ENCODE results near the gene CORO2B.

DNA sequence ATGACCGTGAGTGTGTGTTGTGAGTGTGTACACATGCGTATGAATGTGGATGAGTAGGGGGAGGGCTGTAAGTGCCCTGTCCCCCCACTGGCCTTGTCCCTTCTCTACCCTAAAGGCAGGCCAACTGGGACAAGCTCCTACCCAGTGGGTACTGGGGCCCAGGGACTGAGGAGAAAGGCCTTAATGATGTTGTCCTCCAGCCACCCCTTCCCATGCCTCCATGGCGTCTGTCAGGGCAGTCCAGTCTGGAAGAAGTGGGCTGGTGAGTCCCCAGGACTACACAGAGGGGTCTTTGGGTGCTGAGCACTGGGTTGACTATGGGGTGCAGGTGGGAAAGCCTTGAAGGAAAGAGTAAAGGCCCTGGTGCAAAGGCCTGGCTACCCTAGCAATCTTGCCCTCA is 16.9 kb upstream of the CORO2B start:
- TF ChIP-seq, protein P1, sequence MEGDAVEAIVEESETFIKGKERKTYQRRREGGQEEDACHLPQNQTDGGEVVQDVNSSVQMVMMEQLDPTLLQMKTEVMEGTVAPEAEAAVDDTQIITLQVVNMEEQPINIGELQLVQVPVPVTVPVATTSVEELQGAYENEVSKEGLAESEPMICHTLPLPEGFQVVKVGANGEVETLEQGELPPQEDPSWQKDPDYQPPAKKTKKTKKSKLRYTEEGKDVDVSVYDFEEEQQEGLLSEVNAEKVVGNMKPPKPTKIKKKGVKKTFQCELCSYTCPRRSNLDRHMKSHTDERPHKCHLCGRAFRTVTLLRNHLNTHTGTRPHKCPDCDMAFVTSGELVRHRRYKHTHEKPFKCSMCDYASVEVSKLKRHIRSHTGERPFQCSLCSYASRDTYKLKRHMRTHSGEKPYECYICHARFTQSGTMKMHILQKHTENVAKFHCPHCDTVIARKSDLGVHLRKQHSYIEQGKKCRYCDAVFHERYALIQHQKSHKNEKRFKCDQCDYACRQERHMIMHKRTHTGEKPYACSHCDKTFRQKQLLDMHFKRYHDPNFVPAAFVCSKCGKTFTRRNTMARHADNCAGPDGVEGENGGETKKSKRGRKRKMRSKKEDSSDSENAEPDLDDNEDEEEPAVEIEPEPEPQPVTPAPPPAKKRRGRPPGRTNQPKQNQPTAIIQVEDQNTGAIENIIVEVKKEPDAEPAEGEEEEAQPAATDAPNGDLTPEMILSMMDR (IDR thresholded peaks at IDR 0.05) = no peak
- TF ChIP-seq POLR2A (IDR thresholded peaks at IDR 0.05) = no peak

All from uterus (tissue), 2 donors.